Osteocyte (in vitro differentiated cells): ENCODE measurements around the gene IMPDH2. TPM values are rescaled to one million over a fixed set of nuclear protein-coding genes. Genes with fewer than 3 reads are reported as not detected.

Experiments
- DNase-seq: peaks from one replicate; pipeline ENCODE4 v3.0.0; 2021; ENCODE audit warnings: mixed read lengths; ENCODE audit not compliant: unreplicated experiment; ENCODE audit errors: extremely low spot score
- H3K27ac Mint-ChIP-seq: one replicate; pipeline ENCODE4 v1.8.0; 2021; ENCODE audit warnings: mild to moderate bottlenecking, mixed read lengths; ENCODE audit not compliant: unreplicated experiment
- H3K27me3 Mint-ChIP-seq: one replicate; pipeline ENCODE4 v1.8.0; 2021; ENCODE audit warnings: mixed read lengths; ENCODE audit not compliant: unreplicated experiment
- H3K36me3 Mint-ChIP-seq: one replicate; pipeline ENCODE4 v1.8.0; 2021; ENCODE audit warnings: mixed read lengths; ENCODE audit not compliant: unreplicated experiment
- H3K4me1 Mint-ChIP-seq: one replicate; pipeline ENCODE4 v1.8.0; 2021; ENCODE audit warnings: mixed read lengths; ENCODE audit not compliant: unreplicated experiment
- H3K4me3 Mint-ChIP-seq: one replicate; pipeline ENCODE4 v1.8.0; 2021; ENCODE audit warnings: mild to moderate bottlenecking, moderate library complexity, mixed read lengths; ENCODE audit not compliant: unreplicated experiment
- H3K9me3 Mint-ChIP-seq: one replicate; pipeline ENCODE4 v1.8.0; 2021; ENCODE audit warnings: mixed read lengths; ENCODE audit not compliant: unreplicated experiment
- total RNA-seq: library from RNA; stranded (reverse); gene quantifications from 2 replicates; pipeline ENCODE4 v1.2.1, GENCODE V29; 2021
- TF ChIP-seq, protein P1 (sequence below): fragments of 200-600 bp; sonication (generic); IDR thresholded peaks from 2 replicates; pipeline ENCODE4 v1.5.0; 2021; ENCODE audit warnings: antibody characterized with exemption, mild to moderate bottlenecking, moderate library complexity

The IMPDH2 gene
- total RNA-seq, 1 donor from 2014 or later: 202 TPM

GRCh38 chr3:49004352-49005302 lies 24.6 kb downstream of the IMPDH2 start:
- Mint-ChIP-seq H3K4me1 (peaks cover 29% of the 10 kb centered on the region), H3K27me3 (no peaks in the 10 kb centered on the region), H3K4me3 (no peak overlapping the region), H3K27ac (no peak overlapping the region), H3K36me3 (peaks cover 2% of the 10 kb centered on the region), H3K9me3 (no peaks in the 10 kb centered on the region)
- TF ChIP-seq, protein P1, sequence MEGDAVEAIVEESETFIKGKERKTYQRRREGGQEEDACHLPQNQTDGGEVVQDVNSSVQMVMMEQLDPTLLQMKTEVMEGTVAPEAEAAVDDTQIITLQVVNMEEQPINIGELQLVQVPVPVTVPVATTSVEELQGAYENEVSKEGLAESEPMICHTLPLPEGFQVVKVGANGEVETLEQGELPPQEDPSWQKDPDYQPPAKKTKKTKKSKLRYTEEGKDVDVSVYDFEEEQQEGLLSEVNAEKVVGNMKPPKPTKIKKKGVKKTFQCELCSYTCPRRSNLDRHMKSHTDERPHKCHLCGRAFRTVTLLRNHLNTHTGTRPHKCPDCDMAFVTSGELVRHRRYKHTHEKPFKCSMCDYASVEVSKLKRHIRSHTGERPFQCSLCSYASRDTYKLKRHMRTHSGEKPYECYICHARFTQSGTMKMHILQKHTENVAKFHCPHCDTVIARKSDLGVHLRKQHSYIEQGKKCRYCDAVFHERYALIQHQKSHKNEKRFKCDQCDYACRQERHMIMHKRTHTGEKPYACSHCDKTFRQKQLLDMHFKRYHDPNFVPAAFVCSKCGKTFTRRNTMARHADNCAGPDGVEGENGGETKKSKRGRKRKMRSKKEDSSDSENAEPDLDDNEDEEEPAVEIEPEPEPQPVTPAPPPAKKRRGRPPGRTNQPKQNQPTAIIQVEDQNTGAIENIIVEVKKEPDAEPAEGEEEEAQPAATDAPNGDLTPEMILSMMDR: no peak
- no peak for DNase-seq

DNA sequence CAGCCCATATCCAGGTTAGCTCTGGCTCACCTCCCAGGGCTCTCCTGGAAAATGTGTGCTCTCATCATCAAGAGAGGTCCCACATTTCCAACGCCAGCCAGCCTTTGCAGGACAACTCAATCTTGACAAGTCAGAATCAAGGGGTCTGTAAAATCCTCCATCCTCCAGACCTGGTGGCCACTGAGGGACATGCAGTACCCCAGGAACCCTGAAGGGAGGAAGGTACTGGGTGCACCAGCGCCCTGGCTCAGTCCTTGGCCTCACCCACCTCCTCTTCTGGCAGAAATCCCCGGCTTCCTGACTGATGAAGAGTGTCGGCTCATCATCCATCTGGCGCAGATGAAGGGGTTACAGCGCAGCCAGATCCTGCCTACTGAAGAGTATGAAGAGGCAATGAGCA lies 28.0 kb downstream of the IMPDH2 start:
- Mint-ChIP-seq H3K4me1 (peaks cover 2% of the 10 kb centered on the region), H3K4me3 (no peak overlapping the region), H3K27me3 (no peaks in the 10 kb centered on the region), H3K27ac (no peak overlapping the region), H3K9me3 (no peaks in the 10 kb centered on the region), H3K36me3 (peaks cover 8% of the 10 kb centered on the region)
- DNase-seq: no peak
- TF ChIP-seq, protein P1: no peak

- TF ChIP-seq, protein P1: no peak
- Mint-ChIP-seq H3K4me3 (no peak overlapping the region), H3K27me3 (no peaks in the 10 kb centered on the region), H3K9me3 (no peaks in the 10 kb centered on the region), H3K27ac (no peak overlapping the region), H3K4me1 (peaks cover 6% of the 10 kb centered on the region), H3K36me3 (peaks cover 16% of the 10 kb centered on the region)
- no peak for DNase-seq
These were observed 29.9 kb downstream of the IMPDH2 start for GRCh38 chr3:48999085-48999858.

DNA sequence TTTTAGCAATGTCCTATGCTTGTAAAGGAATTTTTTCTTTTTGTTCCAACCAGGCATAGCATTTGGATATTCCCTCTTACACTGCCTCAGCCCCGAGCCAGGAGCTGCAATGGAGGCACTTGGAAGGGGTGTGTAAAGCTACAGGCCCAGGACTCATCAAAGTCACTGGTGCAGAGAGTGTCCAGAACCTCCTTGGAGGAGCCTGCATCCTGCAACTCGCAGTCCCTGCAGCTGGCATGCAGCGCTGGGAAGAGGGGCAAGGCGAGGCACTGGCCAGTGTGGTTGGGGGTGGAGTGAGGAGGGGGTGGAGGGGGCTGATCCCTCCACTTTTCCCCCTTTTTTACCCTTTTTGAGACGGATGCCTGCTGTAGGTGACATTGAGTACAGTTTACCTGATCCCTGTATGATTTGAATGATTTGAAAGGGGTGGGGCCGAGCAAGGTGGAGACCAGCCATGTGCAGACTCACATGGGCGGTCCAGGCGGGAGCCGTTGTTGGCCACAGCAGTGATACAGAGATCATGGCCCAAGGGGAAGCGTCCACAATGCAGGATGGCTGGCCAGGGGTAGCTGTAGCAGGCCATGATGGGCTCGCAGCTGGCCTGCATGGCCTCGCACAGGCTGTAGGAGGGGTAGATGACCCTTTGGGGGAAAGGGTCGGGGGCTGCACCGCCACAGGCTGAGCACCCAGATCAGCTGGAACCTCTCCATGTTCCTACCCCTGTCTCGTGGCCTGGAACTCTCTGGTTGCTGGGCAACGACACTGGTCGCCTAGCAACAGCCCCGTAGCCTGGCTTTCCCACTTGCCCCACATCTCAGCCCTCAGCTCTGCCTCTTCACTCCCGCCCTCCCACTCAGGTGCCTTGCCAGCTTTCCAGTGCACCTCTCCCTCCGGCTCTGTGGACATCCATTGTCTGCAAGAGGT lies 31.2 kb downstream of the IMPDH2 start:
- TF ChIP-seq, protein P1: no peak
- DNase-seq: no peak
- H3K4me3 Mint-ChIP-seq: no peak overlapping the region
- H3K27ac Mint-ChIP-seq: no peak overlapping the region
- H3K36me3 Mint-ChIP-seq: peaks cover 16% of the 10 kb centered on the region
- H3K27me3 Mint-ChIP-seq: no peaks in the 10 kb centered on the region
- no peaks in the 10 kb centered on the region for H3K9me3 Mint-ChIP-seq
- peaks cover 6% of the 10 kb centered on the region for H3K4me1 Mint-ChIP-seq
